Lung (tissue), 12 donors: ENCODE results near the gene WNT11. TPM values are rescaled to one million over a fixed set of nuclear protein-coding genes. Genes with fewer than 3 reads are reported as not detected.

Experiments
- ATAC-seq: fragments of 200-7000 bp; cut with Tn5 transposase; one replicate; pipeline ENCODE4 v1.9.1; 2020; ENCODE audit warnings: moderate number of reproducible peaks; ENCODE audit not compliant: insufficient read depth, low FRiP score
- DNase-seq, 3 donors: peaks; one replicate each; pipeline ENCODE4 v3.0.0-alpha.2; 2013 to 2017
- H3K27ac ChIP-seq, 2 donors: one replicate each; pipeline ENCODE4 v1.5.1; 2013; ENCODE audit warnings: mild to moderate bottlenecking in 2 of 2, moderate library complexity in 2 of 2, control low read depth in 1 of 2, inconsistent platforms in 1 of 2, low read depth in 1 of 2, low read length in 1 of 2
- H3K27me3 ChIP-seq, 3 donors: one replicate each; pipeline ENCODE4 v1.5.1; 2013; ENCODE audit warnings: low read length in 2 of 3; ENCODE audit not compliant: control insufficient read depth in 3 of 3, insufficient read depth in 3 of 3
- H3K36me3 ChIP-seq, 4 donors: one replicate each; pipeline ENCODE4 v1.5.1; 2013; ENCODE audit warnings: low read length in 4 of 4, mild to moderate bottlenecking in 1 of 4, moderate library complexity in 1 of 4; ENCODE audit not compliant: control insufficient read depth in 4 of 4, insufficient read depth in 4 of 4
- H3K4me1 ChIP-seq, 5 donors: one replicate each; pipeline ENCODE4 v1.5.1; 2013; ENCODE audit warnings: low read length in 5 of 5, mild to moderate bottlenecking in 2 of 5, moderate library complexity in 1 of 5; ENCODE audit not compliant: control insufficient read depth in 5 of 5, insufficient read depth in 5 of 5
- H3K4me3 ChIP-seq: one replicate; pipeline ENCODE4 v1.5.1; 2013; ENCODE audit warnings: mild to moderate bottlenecking, control low read depth, moderate library complexity
- H3K9ac ChIP-seq, 2 donors: one replicate each; pipeline ENCODE4 v1.5.1; 2013; ENCODE audit warnings: low read length in 2 of 2, control low read depth in 1 of 2; ENCODE audit not compliant: insufficient read depth in 1 of 2
- H3K9me3 ChIP-seq, 4 donors: one replicate each; pipeline ENCODE4 v1.5.1; 2013; ENCODE audit warnings: low read length in 3 of 4, mild to moderate bottlenecking in 1 of 4, moderate library complexity in 1 of 4; ENCODE audit not compliant: control insufficient read depth in 4 of 4, insufficient read depth in 3 of 4
- CTCF ChIP-seq: IDR thresholded peaks from 2 replicates; pipeline ENCODE4 v1.5.1; 2012; ENCODE audit warnings: mild to moderate bottlenecking; ENCODE audit errors: control extremely low read depth, extremely low read depth
- WGBS, 2 donors: extraction: QIAGEN DNeasy Blood & Tissue Kit; methylation state at CpG; one replicate each; pipeline ENCODE4 v1.1.7; 2013; 5-methylcytosine and 5-hydroxymethylcytosine counted together
- polyA plus RNA-seq, 2 donors: library from polyadenylated mRNA; stranded (reverse); fragments of 200-250 nt; gene quantifications; one replicate each; pipeline ENCODE4 v1.2.1, GENCODE V29; 2013
- total RNA-seq, 2 donors: library from RNA; depleted of rRNA in 1 of 2; stranded (reverse); fragments of >200 nt in 1 of 2; gene quantifications; one replicate each; pipeline ENCODE4 v1.2.1, GENCODE V29; 2014 to 2021
- donor health status: control.
- donor health status: control.
- donor health status: Bipolar disorder and iron deficiency.
- donor health status: healthy.
- donor health status: DM: yes; HTN: yes; CAD: no.

WNT11 gene
- total and polyA plus RNA-seq, 4 donors, result 1.5 to 31.3 (median 3.6) TPM

GRCh38 chr11:76172583-76172982 is 33.7 kb downstream of the WNT11 start:
- Histone ChIP-seq H3K4me3 (no peak overlapping the region), H3K9ac (no peak overlapping the region), H3K27ac (no peak overlapping the region), H3K27me3 (no peaks in the 10 kb centered on the region), H3K4me1 (peaks cover 0 to 21% (median 0%) of the 10 kb centered on the region in 5 donors), H3K36me3 (no peaks in the 10 kb centered on the region), H3K9me3 (no peaks in the 10 kb centered on the region)
- DNase-seq, result no peak
- no peak for TF ChIP-seq CTCF
- WGBS, 2 donors, result 79 to 89% methylated on average over 13 of the region's 13 CpGs
- no peak for ATAC-seq

GRCh38 chr11:76170468-76170867 is 35.8 kb downstream of the WNT11 start:
- no peak for TF ChIP-seq CTCF
- Histone ChIP-seq H3K27ac (no peak overlapping the region), H3K4me3 (no peak overlapping the region), H3K36me3 (no peaks in the 10 kb centered on the region), H3K9ac (no peak overlapping the region), H3K9me3 (no peaks in the 10 kb centered on the region), H3K27me3 (no peaks in the 10 kb centered on the region), H3K4me1 (peaks cover 0 to 3% (median 0%) of the 10 kb centered on the region in 5 donors)
- 69 to 78% methylated on average over 4 of the region's 4 CpGs for WGBS, 2 donors
- no peak for ATAC-seq
- no peak for DNase-seq

GRCh38 chr11:76169473-76169896 is 36.8 kb downstream of the WNT11 start:
- ATAC-seq, result no peak
- Histone ChIP-seq H3K36me3 (no peaks in the 10 kb centered on the region), H3K4me1 (peaks cover 0 to 3% (median 0%) of the 10 kb centered on the region in 5 donors), H3K9ac (no peak overlapping the region), H3K4me3 (no peak overlapping the region), H3K27ac (no peak overlapping the region), H3K9me3 (no peaks in the 10 kb centered on the region), H3K27me3 (no peaks in the 10 kb centered on the region)
- TF ChIP-seq CTCF, result no peak
- no peak for DNase-seq
- WGBS, 2 donors, result 82 to 87% methylated on average over 15 of the region's 15 CpGs

GRCh38 chr11:76167590-76167989 is 38.7 kb downstream of the WNT11 start:
- Histone ChIP-seq H3K9me3 (no peaks in the 10 kb centered on the region), H3K9ac (no peak overlapping the region), H3K27me3 (no peaks in the 10 kb centered on the region), H3K4me1 (peaks cover 0 to 9% (median 0%) of the 10 kb centered on the region in 5 donors), H3K36me3 (no peaks in the 10 kb centered on the region), H3K27ac (no peak overlapping the region), H3K4me3 (no peak overlapping the region)
- DNase-seq (no peak), ATAC-seq (no peak)
- no peak for TF ChIP-seq CTCF
- 76 to 87% methylated on average over 13 of the region's 13 CpGs for WGBS, 2 donors
